ENCODE measurements around the gene PLEK.
"Not testable (repeated sequence)": the region's sequence is repeated elsewhere in the genome, so short reads cannot be mapped to it uniquely, and the experiment has no call there.

The PLEK gene

GRCh38 chr2:68441994-68442322 is 76.9 kb downstream of the PLEK start:
- DNase-seq (ENCODE audit: low read depth): no peak

GRCh38 chr2:68446425-68446824 is 81.3 kb downstream of the PLEK start:
- not testable (repeated sequence) for DNase-seq (ENCODE audit: low read depth)
